ENCODE results near the gene FAM180B.

GRCh38 chr11:47551086-47551485, 35.4 kb upstream of the FAM180B start:
- TF ChIP-seq CTCF (IDR thresholded peaks at IDR 0.05; ENCODE audit: low read depth, low read length, missing input control) = peak; percentile 20
- TF ChIP-seq TAF1 (conservative IDR thresholded peaks at IDR 0.05) = peak; percentile 11
- no peak for TF ChIP-seq YY1 (IDR thresholded peaks at IDR 0.05)
- TF ChIP-seq FOXA1 (IDR thresholded peaks at IDR 0.05) = no peak
